Measurements from ENCODE around the gene PCTP. TPM values are rescaled to one million over a fixed set of nuclear protein-coding genes. Genes with fewer than 3 reads are reported as not detected.
A peak's percentile ranks its signal among the peaks of the same experiment; 100 is the strongest.

PCTP gene
- total and polyA plus RNA-seq, 9 of the 15 experiments (the other 6 are each of a cell fraction or from before 2014, with no cell fraction given), result 10.9 to 62.3 (median 41.2) TPM

DNA sequence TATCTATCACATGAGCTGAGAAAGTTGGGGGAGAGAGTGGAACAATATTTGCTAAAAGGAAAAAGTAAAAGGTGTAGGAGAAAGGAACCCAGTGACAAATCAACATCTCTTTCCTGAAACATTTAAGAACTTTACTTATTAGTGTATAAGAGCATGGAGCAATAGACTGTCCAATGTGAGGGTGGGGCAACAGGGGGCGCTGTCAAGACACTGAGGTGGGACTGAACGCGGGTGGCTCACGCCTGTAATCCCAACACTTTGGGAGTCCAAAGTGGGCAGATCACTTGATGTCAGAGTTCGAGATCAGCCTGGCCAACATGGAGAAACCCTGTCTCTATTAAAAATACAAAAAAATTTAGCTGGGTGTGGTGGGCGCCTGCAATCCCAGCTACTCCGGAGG lies 21.2 kb downstream of the PCTP start:
- Histone ChIP-seq H4K20me1 (replicated peaks; ENCODE audit: control insufficient read depth, insufficient read depth, low read length) (no peaks in the 10 kb centered on the region), H3K9me1 (ENCODE audit: control insufficient read depth, insufficient read depth, low read length) (no peaks in the 10 kb centered on the region), H3K9me3 (replicated peaks; ENCODE audit: control insufficient read depth, insufficient read depth, low read depth, low read length) (no peaks in the 10 kb centered on the region), H3K79me2 (ENCODE audit: control insufficient read depth, insufficient read depth, low read length) (no peaks in the 10 kb centered on the region; the same call in 2 of the 3 replicates), H3K27ac (ENCODE audit: extremely low read depth, low read depth, low read length) (no peak overlapping the region), H3K4me1 (replicated peaks in 1 of 2; ENCODE audit: control insufficient read depth in 2 of 2, insufficient read depth in 2 of 2, low read length in 2 of 2) (no peaks in the 10 kb centered on the region), H3K4me3 (no peak overlapping the region), H2AFZ (ENCODE audit: low read depth, low read length) (no peak overlapping the region), H3K9ac (ENCODE audit: insufficient read depth in 1 of 2, low read depth in 2 of 2, low read length in 2 of 2) (no peak overlapping the region), H3K27me3 (ENCODE audit: control insufficient read depth in 2 of 2, insufficient read depth in 2 of 2, low read length in 2 of 2) (no peaks in the 10 kb centered on the region), H3K4me2 (ENCODE audit: insufficient read depth, low read length) (no peak overlapping the region), H3K36me3 (ENCODE audit: control insufficient read depth, insufficient read depth, low read length) (peaks cover 87% of the 10 kb centered on the region)
- ATAC-seq, result no peak
- in situ Hi-C loops (cut with MboI) (loop anchor here (5.0 kb wide), 1 partner anchor 245 kb away; no protein-coding TSS in a partner anchor), intact Hi-C loops (cut with micrococcal nuclease) (loop anchor here (5.0 kb wide), 1 partner anchor 40 kb away; no protein-coding TSS in a partner anchor)
- 91% methylated on average over 7 of the region's 7 CpGs for WGBS (ENCODE audit: insufficient coverage, low coverage, missing lambda C conversion rate)
- TF ChIP-seq, protein P1, sequence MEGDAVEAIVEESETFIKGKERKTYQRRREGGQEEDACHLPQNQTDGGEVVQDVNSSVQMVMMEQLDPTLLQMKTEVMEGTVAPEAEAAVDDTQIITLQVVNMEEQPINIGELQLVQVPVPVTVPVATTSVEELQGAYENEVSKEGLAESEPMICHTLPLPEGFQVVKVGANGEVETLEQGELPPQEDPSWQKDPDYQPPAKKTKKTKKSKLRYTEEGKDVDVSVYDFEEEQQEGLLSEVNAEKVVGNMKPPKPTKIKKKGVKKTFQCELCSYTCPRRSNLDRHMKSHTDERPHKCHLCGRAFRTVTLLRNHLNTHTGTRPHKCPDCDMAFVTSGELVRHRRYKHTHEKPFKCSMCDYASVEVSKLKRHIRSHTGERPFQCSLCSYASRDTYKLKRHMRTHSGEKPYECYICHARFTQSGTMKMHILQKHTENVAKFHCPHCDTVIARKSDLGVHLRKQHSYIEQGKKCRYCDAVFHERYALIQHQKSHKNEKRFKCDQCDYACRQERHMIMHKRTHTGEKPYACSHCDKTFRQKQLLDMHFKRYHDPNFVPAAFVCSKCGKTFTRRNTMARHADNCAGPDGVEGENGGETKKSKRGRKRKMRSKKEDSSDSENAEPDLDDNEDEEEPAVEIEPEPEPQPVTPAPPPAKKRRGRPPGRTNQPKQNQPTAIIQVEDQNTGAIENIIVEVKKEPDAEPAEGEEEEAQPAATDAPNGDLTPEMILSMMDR (IDR thresholded peaks at IDR 0.05 in 2 of 3, conservative IDR thresholded peaks at IDR 0.05 in 1 of 3; ENCODE audit: insufficient read depth in 2 of 3, low read depth in 1 of 3, low read length in 3 of 3), result peak in 2 of 3 experiments; percentile 23 to 30; a peak in 2 of 6 replicates
- TF ChIP-seq RAD21 (CRISPR knock-in tag; conservative IDR thresholded peaks at IDR 0.05 in 1 of 2, IDR thresholded peaks at IDR 0.05 in 1 of 2), result peak in 1 of 2 experiments; percentile 28; a peak in 1 of 4 replicates
- no peak for TF ChIP-seq ZNF282 (CRISPR knock-in tag; IDR thresholded peaks at IDR 0.05)
- TF ChIP-seq, protein P2, sequence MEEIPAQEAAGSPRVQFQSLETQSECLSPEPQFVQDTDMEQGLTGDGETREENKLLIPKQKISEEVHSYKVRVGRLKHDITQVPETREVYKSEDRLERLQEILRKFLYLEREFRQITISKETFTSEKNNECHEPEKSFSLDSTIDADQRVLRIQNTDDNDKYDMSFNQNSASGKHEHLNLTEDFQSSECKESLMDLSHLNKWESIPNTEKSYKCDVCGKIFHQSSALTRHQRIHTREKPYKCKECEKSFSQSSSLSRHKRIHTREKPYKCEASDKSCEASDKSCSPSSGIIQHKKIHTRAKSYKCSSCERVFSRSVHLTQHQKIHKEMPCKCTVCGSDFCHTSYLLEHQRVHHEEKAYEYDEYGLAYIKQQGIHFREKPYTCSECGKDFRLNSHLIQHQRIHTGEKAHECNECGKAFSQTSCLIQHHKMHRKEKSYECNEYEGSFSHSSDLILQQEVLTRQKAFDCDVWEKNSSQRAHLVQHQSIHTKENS (CRISPR knock-in tag; IDR thresholded peaks at IDR 0.05), result no peak
- no peak for TF ChIP-seq POLR2G (IDR thresholded peaks at IDR 0.05; ENCODE audit: low read depth, low read length)
- DNase-seq (ENCODE audit: extremely low read depth in 1 of 4, low spot score in 3 of 4), result no peak
- BruUV-seq (replicated peaks), result no TSS peak
- FAIRE-seq, result no peak
- CTCF ChIA-PET (ENCODE audit: low intra/inter-chr PET ratio), result interaction anchor here (4.2 kb wide), 1 partner anchor 245 kb away, joined by 60 read pairs; no protein-coding TSS in a partner anchor
- POLR2A ChIA-PET, result interaction anchor here (1.8 to 1.9 kb wide), 2 partner anchors 9 to 22 kb away, joined by 4 to 8 read pairs; no protein-coding TSS in a partner anchor
